ENCODE measurements around the gene VAC14.

Gene VAC14

DNA sequence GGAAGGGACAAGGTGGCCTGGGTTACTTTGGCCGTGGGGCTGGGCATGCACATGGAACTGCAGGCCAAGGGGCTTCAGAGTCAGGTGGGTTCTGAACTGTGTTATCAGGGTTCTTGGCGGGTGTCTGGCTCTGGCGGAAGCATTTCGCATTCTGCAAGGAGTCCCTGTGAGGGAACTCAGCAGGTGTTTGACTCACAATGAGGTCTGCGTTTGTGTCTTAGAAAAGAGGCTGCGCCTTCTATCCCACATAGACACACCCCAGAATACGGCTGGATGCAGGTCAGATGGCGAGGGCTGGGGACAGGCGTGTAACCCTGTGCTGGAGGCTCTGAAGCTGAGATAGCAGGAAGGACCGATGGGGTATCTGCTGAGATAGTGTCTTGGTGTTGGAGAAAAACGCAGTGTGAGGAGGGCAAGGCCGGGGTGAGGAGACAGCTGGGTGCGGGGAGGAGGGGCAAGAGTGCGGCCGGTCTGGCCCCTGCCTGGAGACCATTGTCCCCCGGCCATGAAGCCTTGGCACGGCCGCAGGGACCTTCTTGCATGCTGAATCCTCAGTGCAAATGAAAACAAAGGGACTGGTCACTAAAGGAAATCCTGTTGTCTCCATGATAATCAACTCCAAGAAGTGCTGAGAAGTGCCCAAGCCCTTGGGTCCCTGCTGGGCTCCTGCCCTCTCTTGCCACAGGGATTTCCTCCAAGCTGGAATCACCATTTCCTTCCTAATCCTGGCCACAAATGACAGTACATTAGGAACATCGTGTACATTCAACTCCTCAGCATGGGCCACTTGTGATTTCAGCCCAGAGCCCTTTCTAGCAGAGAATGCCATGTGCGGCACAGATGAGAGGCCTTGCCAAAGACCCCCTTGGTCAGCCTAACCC lies 92.4 kb downstream of the VAC14 start:
- no peaks in the 10 kb centered on the region for H3K36me3 Mint-ChIP-seq
- no peak overlapping the region for H3K4me3 Mint-ChIP-seq
- H3K4me1 Mint-ChIP-seq (ENCODE audit: low read depth), result peaks cover 13% of the 10 kb centered on the region

DNA sequence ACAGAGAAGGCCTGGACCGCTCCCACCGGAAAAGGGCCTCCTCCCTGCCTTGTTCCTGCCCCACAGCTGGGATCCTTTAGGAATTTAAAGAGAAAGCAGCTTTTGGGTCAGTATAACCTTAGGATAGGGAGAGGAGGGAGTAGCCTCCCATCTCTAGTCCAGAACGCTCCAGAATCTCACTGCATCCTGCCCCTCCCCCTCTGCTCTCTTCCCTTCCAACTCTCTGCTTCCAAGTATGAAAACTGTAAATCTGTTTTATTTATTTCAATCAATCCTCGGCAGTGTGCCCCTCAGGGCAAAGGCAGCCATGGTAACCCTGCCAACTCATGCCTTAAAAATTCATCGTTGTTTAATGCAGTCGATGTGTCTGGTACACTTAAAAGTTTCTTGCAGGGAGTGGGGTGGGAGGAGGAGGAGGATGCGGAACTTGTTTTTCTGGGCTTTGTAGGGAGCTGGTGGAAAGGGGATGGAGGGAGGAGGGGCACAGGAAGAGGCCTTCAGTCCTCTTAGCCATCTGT lies 94.0 kb downstream of the VAC14 start:
- no peak overlapping the region for H3K4me3 Mint-ChIP-seq
- H3K9me3 Mint-ChIP-seq (ENCODE audit: low read depth), result no peaks in the 10 kb centered on the region
- no peaks in the 10 kb centered on the region for H3K27me3 Mint-ChIP-seq
- peaks cover 13% of the 10 kb centered on the region for H3K4me1 Mint-ChIP-seq (ENCODE audit: low read depth)
- H3K27ac Mint-ChIP-seq, result no peak overlapping the region
- no peaks in the 10 kb centered on the region for H3K36me3 Mint-ChIP-seq

More for the DNA sequence above, 92.4 kb downstream of the VAC14 start:
- Mint-ChIP-seq H3K27me3 (no peaks in the 10 kb centered on the region), H3K9me3 (ENCODE audit: low read depth) (no peaks in the 10 kb centered on the region), H3K27ac (no peak overlapping the region)

DNA sequence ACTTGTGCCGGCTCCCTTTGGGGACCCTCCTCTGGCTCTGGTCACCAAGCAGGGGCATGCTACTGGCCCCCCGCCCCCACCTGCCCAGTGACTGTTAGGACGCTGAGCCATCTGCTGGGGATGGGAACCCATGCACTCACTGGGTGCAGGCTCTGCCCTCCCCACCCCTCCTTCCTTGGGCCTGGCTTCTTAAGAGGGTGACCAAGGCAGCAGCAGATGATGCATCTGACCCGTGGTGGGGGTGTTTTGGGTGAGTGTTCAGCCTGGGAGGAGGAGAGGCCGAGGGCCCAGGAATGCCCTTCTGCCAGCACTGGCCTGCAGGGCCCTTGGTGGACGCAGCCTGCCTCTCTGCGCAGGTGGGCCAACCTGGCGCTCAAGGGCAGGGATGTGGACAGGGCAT lies 95.9 kb downstream of the VAC14 start:
- peaks cover under 1% of the 10 kb centered on the region for H3K4me1 Mint-ChIP-seq (ENCODE audit: low read depth)
- H3K27ac Mint-ChIP-seq, result no peak overlapping the region
- no peak overlapping the region for H3K4me3 Mint-ChIP-seq
- H3K36me3 Mint-ChIP-seq, result no peaks in the 10 kb centered on the region
- H3K27me3 Mint-ChIP-seq, result no peaks in the 10 kb centered on the region
- H3K9me3 Mint-ChIP-seq (ENCODE audit: low read depth), result no peaks in the 10 kb centered on the region

DNA sequence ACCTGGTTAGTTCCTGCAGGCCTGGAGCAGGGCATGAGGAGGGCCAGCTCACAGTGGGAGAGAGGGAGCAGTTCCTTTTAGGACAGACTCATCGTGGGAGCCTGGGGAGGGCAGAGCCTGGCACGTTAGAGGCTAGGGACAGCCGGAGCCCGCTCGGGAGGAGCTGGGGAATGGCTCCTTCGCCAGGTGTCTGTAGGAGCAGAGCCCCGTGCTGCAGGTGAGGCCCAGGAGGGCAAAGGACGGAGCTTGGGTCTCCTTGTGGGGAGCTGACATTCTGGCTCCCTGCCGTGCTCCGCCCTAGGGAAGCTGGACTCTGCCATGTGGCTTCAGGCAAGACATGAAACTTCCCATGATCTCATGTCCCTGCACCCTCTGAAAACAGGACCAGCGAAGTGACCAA lies 96.4 kb downstream of the VAC14 start:
- H3K4me1 Mint-ChIP-seq (ENCODE audit: low read depth), result no peaks in the 10 kb centered on the region
- no peaks in the 10 kb centered on the region for H3K9me3 Mint-ChIP-seq (ENCODE audit: low read depth)
- no peak overlapping the region for H3K4me3 Mint-ChIP-seq
- H3K27me3 Mint-ChIP-seq, result no peaks in the 10 kb centered on the region
- no peaks in the 10 kb centered on the region for H3K36me3 Mint-ChIP-seq
- no peak overlapping the region for H3K27ac Mint-ChIP-seq

DNA sequence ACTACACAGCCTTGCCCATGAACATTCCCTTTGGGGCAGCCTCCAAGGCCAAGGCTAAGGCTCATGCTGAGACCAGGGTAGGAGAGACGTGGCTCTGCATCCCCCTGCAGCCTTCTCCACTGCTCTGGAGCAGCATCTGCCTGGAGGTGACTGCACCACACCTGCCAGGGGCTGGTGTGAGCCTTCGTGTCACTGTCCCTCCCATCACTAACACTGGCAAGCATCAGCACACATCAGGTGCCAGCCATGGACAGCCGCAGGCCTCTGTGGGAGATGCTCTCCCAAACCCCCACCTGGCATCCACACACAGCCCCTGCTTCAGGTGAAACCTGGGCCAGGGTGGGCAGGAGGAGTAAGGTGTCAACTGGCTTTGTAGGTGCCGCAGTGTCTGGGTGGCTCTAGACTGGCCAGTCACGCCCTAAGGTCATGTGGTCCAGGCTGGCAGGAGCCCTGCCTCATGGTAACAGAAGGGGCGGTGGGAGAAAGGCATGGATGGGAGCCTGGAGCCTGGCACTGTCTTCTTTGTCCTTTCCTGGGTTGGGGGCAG lies 97.0 kb downstream of the VAC14 start:
- Mint-ChIP-seq H3K4me1 (ENCODE audit: low read depth) (peaks cover 5% of the 10 kb centered on the region), H3K4me3 (no peak overlapping the region), H3K27me3 (no peaks in the 10 kb centered on the region), H3K27ac (no peak overlapping the region), H3K36me3 (peaks cover 2% of the 10 kb centered on the region), H3K9me3 (ENCODE audit: low read depth) (no peaks in the 10 kb centered on the region)

DNA sequence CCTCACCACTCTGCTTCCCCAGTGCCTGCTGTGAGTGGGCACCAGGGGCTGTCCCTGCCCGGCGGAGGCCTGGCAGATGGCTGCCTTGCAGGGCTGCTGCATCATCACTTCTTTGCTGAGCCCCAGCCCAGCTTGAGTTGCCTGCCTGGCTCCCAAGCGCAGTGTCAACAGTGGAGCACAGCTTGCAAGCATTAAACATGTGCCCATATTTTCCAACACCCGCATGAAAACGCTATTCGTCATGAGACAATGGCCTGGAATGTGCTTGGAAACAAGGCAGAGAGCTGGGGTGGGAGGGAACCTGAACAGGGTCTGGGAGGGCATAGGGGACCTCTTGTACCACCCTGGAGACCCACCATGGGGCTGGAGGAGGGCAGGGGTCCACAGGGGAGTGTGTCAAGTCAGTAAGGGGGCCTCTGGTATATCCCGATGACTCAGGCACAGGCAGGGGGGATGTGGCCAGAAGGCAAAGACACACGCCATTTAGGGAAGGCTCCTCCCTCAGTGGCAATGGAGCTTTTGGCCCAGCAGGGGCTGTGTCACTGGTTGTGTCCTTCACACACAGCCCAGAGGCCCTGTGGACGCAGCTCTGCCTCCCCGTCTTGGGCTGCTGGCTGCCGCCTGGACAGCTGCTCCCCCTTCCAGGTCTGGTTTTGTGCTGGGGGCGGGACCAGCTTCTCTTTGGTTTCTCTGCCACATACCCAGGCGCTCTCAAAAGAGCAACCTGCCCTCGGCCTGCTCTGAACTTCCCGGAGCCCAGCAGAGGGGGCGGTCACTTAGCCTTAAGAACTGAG lies 97.7 kb downstream of the VAC14 start:
- H3K36me3 Mint-ChIP-seq, result peaks cover 2% of the 10 kb centered on the region
- H3K4me3 Mint-ChIP-seq, result no peak overlapping the region
- no peaks in the 10 kb centered on the region for H3K27me3 Mint-ChIP-seq
- no peaks in the 10 kb centered on the region for H3K9me3 Mint-ChIP-seq (ENCODE audit: low read depth)
- peak overlapping the region; percentile 22 for H3K27ac Mint-ChIP-seq
- H3K4me1 Mint-ChIP-seq (ENCODE audit: low read depth), result peaks cover 5% of the 10 kb centered on the region

DNA sequence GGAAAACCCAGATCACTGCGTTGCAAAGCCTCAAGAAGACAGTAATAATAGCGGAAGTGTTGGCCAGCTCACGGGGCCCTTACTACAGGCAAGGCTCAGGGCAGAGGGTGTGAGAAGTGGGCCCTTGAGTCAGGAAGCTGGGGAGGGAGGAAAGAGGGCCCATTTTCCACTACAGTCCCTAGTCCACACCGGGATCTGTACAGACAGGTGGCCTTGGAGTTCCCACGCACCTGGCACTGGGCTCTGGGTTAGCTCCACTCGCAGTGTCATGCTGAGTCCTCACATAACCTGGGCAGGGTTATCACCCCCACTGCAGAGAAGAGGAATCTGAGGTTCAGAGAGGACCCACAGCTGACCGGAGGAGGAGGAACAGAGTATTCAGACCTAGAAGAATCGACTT lies 98.3 kb downstream of the VAC14 start:
- Mint-ChIP-seq H3K36me3 (peaks cover 2% of the 10 kb centered on the region), H3K4me1 (ENCODE audit: low read depth) (peaks cover 9% of the 10 kb centered on the region), H3K27ac (no peak overlapping the region), H3K4me3 (no peak overlapping the region), H3K9me3 (ENCODE audit: low read depth) (no peaks in the 10 kb centered on the region), H3K27me3 (no peaks in the 10 kb centered on the region)

DNA sequence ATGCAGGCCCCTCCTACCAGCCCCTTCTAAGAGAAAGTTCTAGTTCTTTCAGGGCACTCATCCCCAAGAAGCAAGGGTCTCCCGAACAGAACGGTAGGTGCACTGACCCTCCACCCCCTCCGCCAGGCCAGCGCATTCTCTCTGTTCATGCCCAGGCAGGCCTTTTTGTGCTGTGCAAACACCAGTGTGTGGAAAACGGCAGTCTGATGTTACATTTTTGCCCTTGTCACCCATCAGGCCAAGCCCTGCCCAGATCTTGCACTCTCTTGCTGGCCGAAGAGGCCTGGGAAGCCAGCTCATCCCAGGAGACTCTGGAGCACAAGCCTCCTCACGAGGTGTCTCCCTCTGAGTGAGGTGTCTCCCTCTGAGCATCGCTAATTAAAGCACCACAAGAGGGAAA lies 99.0 kb downstream of the VAC14 start:
- no peak overlapping the region for H3K4me3 Mint-ChIP-seq
- peaks cover 2% of the 10 kb centered on the region for H3K36me3 Mint-ChIP-seq
- H3K4me1 Mint-ChIP-seq (ENCODE audit: low read depth), result peaks cover 15% of the 10 kb centered on the region
- H3K27ac Mint-ChIP-seq, result no peak overlapping the region
- no peaks in the 10 kb centered on the region for H3K9me3 Mint-ChIP-seq (ENCODE audit: low read depth)
- H3K27me3 Mint-ChIP-seq, result no peaks in the 10 kb centered on the region

DNA sequence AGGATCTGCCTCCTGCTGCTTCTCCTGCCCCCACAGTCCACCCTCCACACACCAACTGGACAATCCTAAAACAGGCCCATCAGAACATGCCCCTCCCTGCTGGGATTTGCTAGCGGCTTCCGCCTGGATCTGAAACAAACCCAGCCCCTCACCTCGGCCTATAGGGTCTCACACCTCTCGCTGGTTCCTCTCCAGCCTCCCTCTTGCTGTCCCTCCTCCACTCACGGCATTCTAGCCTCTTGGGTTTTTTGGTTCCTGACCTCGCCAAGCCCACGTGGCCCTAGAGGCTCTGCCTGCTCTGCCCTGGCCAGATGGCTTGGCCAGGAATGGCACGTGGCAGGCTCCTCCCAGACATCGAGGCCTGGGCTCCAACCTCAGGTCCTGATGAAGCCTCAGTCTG lies 99.4 kb downstream of the VAC14 start:
- no peaks in the 10 kb centered on the region for H3K27me3 Mint-ChIP-seq
- H3K36me3 Mint-ChIP-seq, result peaks cover 2% of the 10 kb centered on the region
- peaks cover 19% of the 10 kb centered on the region for H3K4me1 Mint-ChIP-seq (ENCODE audit: low read depth)
- no peak overlapping the region for H3K4me3 Mint-ChIP-seq
- H3K9me3 Mint-ChIP-seq (ENCODE audit: low read depth), result no peaks in the 10 kb centered on the region
- peak overlapping the region; percentile 58 for H3K27ac Mint-ChIP-seq

DNA sequence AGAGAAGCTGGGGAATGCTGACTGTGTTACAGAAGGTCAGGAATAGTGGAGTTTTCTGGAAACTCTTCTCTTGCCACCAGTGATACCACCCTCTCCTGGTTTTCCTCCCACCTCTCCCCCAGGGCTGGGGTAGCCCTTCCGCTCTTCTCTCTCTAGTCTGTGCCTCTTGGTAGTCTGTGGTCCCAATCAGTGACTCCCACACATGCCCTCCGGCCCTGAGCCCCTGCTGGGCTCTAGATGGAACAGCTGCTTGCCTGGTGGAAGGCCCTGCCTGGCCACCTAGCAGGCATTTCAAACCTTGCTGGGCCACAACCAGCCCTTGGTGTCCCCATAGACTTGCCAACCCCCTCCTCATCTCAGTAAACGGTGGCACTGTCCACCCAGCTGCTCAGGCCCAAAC lies 99.9 kb downstream of the VAC14 start:
- Mint-ChIP-seq H3K27me3 (no peaks in the 10 kb centered on the region), H3K4me1 (ENCODE audit: low read depth) (peaks cover 24% of the 10 kb centered on the region), H3K36me3 (peaks cover 2% of the 10 kb centered on the region), H3K9me3 (ENCODE audit: low read depth) (no peaks in the 10 kb centered on the region), H3K4me3 (no peak overlapping the region), H3K27ac (peak overlapping the region; percentile 61)

DNA sequence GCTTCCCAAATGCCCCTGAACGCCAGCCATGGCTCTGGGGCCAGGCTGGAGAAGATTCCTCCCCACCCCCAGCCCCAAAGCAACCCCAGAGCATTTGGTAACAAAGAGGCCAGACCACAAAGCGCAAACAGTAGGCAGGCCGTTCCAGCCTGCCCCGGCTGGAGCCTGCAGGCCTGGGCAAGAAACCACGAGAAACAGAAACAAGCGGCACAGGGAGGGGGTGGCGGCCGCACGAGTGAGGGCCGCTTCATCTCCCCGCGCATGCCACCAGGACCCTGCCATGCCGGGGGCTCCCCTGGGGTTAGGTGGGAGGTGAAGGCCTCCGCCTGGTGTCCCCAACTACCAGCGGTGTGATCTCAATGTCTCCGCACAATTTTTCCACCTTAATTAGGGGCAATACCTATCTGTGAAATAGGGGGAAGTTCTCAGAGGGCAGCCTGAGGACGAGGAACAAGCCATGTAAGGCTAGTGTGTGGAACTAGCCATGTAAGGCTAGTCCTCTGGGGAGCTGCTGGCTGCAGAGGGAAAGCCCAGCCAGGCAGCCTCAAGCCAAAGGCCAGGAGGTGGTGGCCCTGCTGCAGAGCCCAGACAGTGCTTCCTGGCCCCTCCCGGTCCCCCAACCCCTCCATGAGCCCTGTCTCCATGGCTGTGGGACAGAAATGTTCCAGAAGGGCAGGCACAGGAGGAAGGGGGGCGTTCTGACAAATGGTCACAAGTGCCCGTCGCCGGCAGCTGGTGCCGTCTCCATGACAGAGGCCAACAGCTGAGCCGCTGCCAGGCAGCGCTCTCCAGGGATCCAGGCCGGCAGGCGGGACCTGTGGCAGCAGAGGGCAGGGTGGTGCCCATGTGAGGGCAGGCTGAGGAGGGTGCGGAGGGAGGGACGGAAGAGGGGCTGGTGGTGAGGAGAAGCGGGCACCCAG lies 100.6 kb downstream of the VAC14 start:
- peaks cover 2% of the 10 kb centered on the region for H3K36me3 Mint-ChIP-seq
- no peaks in the 10 kb centered on the region for H3K27me3 Mint-ChIP-seq
- peaks cover 31% of the 10 kb centered on the region for H3K4me1 Mint-ChIP-seq (ENCODE audit: low read depth)
- H3K9me3 Mint-ChIP-seq (ENCODE audit: low read depth), result no peaks in the 10 kb centered on the region
- no peak overlapping the region for H3K27ac Mint-ChIP-seq
- no peak overlapping the region for H3K4me3 Mint-ChIP-seq

DNA sequence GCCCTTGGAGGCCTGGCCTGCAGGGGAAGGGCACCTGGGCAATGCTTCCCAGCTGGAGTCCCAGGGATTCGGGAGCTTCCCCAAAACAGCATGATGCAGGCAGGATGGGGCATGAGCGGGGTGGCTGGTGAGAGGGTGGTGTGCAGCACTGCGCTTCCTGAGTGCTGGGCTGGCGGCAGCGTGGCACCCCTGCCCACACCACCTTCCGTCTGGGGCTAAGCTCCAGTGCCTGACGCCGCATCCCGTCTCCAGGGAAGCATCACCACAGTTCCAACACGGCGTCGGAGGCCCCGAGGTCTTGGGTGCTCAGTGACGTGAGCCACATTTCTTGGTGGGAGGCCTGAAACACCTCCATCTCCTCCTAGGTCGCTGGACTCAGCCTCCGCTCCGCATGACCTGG lies 101.3 kb downstream of the VAC14 start:
- peaks cover 33% of the 10 kb centered on the region for H3K4me1 Mint-ChIP-seq (ENCODE audit: low read depth)
- no peak overlapping the region for H3K4me3 Mint-ChIP-seq
- H3K27me3 Mint-ChIP-seq, result no peaks in the 10 kb centered on the region

DNA sequence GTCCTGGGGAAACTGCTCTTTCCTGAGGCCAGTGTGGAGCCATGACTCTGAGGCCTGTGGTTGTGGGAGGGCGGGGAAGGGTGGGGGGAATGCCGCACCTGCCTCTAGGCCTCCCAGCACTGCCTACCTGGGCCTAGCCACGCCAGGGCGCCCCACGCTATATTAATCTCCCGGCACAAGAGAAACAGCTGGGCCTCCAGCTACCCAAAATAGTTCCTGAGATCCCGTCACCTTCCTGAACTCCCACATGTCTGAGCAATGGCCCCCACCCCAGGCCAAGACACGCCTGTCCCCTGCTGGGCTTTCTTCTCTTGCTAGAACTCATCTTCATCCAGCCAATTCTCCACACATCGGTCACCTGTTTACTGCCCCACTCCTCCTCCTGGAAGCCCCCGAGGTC lies 102.1 kb downstream of the VAC14 start:
- H3K27me3 Mint-ChIP-seq, result no peaks in the 10 kb centered on the region
- no peak overlapping the region for H3K4me3 Mint-ChIP-seq
- peaks cover 33% of the 10 kb centered on the region for H3K4me1 Mint-ChIP-seq (ENCODE audit: low read depth)
- H3K9me3 Mint-ChIP-seq (ENCODE audit: low read depth), result no peaks in the 10 kb centered on the region
- peak overlapping the region; percentile 54 for H3K27ac Mint-ChIP-seq
- H3K36me3 Mint-ChIP-seq, result peaks cover 2% of the 10 kb centered on the region

More for the DNA sequence above, 101.3 kb downstream of the VAC14 start:
- peaks cover 2% of the 10 kb centered on the region for H3K36me3 Mint-ChIP-seq
- H3K27ac Mint-ChIP-seq, result peak overlapping the region; percentile 54
- H3K9me3 Mint-ChIP-seq (ENCODE audit: low read depth), result no peaks in the 10 kb centered on the region

DNA sequence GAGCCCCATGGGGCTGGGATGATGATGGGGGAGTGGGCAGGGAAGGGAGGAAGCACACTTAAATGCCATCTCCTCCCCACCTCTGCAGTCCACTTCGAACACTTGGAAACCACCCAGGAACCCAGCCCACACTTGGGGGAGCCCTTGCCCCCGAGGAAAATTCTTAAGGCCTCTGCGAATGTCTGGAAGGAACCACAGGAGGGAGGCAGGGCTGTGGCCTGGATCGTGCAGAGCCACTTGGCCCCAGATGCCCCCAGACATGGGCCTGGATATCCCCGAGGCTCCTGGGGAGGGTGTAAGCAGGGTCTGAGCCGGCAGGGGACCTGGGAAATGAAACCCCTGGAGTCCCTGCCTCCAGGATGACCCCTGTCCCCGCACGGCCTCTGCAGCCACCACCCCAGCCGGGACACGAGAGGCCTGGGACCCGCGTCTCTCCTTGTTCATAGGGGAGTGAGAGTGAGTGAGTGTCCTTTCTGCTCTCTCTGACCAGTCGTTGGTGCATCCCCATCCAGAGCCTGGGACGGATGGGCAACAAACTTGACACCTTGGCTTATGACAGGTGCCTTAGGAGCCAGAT lies 103.3 kb downstream of the VAC14 start:
- Mint-ChIP-seq H3K4me1 (ENCODE audit: low read depth) (peaks cover 35% of the 10 kb centered on the region), H3K27me3 (no peaks in the 10 kb centered on the region), H3K4me3 (no peak overlapping the region), H3K36me3 (peaks cover 2% of the 10 kb centered on the region), H3K9me3 (ENCODE audit: low read depth) (no peaks in the 10 kb centered on the region), H3K27ac (no peak overlapping the region)

All from activated naive CD8-positive, alpha-beta T cell (primary cell).